SK-N-SH treated with all-trans-retinoic acid at 6 μM for 48 hours (cell line): ENCODE measurements around the gene TMEM270.

Experiments used
- ATAC-seq: fragments of 200-7000 bp; cut with Tn5 transposase; 3 replicates; pipeline ENCODE4 v1.9.1; 2020; ENCODE audit warnings: mild to moderate bottlenecking, moderate library complexity
- ARNTL ChIP-seq: fragments of 450-650 bp; formaldehyde crosslinking; IDR thresholded peaks from 2 replicates; pipeline ENCODE4 v1.5.0; 2020; ENCODE audit warnings: low read depth, mild to moderate bottlenecking, moderate library complexity, borderline replicate concordance
- SNAI2 ChIP-seq: fragments of 250-450 bp; sonication (Bioruptor Pico); IDR thresholded peaks from 2 replicates; pipeline ENCODE4 v1.5.0; 2020; ENCODE audit warnings: mild to moderate bottlenecking, moderate library complexity
- TCF4 ChIP-seq: fragments of 250-450 bp; sonication (Bioruptor Pico); IDR thresholded peaks from 2 replicates; pipeline ENCODE4 v1.8.0; 2021; ENCODE audit warnings: mild to moderate bottlenecking, moderate library complexity, borderline replicate concordance
- ZFP3 ChIP-seq: fragments of 250-450 bp; sonication (Bioruptor Pico); IDR thresholded peaks from 2 replicates; pipeline ENCODE4 v1.5.0; 2020; ENCODE audit warnings: mild to moderate bottlenecking, moderate library complexity
- ZNF565 ChIP-seq: fragments of 450-650 bp; formaldehyde crosslinking; conservative IDR thresholded peaks from 2 replicates; pipeline ENCODE4 v1.5.0; 2020; ENCODE audit warnings: low read depth, mild to moderate bottlenecking, moderate library complexity
- ZNF70 ChIP-seq: fragments of 450-650 bp; formaldehyde crosslinking; IDR thresholded peaks from 2 replicates; pipeline ENCODE4 v1.5.0; 2020; ENCODE audit warnings: mild to moderate bottlenecking, moderate library complexity

Gene TMEM270

GRCh38 chr7:73912223-73912622, 51.3 kb downstream of the TMEM270 start:
- TF ChIP-seq ZNF70 (no peak), ARNTL (CRISPR knock-in tag) (no peak), TCF4 (CRISPR knock-in tag) (no peak), SNAI2 (CRISPR knock-in tag) (no peak), ZNF565 (CRISPR knock-in tag) (no peak), ZFP3 (CRISPR knock-in tag) (no peak)
- ATAC-seq: no peak
